Heart left ventricle (tissue), 13 donors: ENCODE results near the gene AP3B1.

Experiments used
- CTCF ChIP-seq, 12 donors: fragments of 200-600 bp; sonication (generic) in 4 of 12; IDR thresholded peaks; one replicate each; pipeline versions ENCODE4 v1.5.0 to v1.8.0; 2018 to 2022; ENCODE audit warnings: antibody characterized with exemption in 12 of 12, mild to moderate bottlenecking in 5 of 12
- POLR2A ChIP-seq, 2 donors: fragments of 450-650 bp; IDR thresholded peaks; one replicate each; pipeline ENCODE4 v1.6.1; 2017; ENCODE audit warnings: antibody characterized with exemption in 2 of 2, mild to moderate bottlenecking in 2 of 2, moderate library complexity in 2 of 2
- donor health status: ischemic (EF 13 %, LVEDD 7.1; RV severe dilation, severe dysfunction).
- donor health status: DM: no; HTN: yes; CAD: no.
- donor health status: DM: no; HTN: no; CAD: no.
- donor health status: ischemic (EF 25% LVEDD 6.9; RV normal size, moderate dysfunction).
- donor health status: ischemic (EF 25% LVEDD 5.7; RV mildly dilated, moderate dysfunction).
- donor health status: ischemic (EF 35%, LVEDD 5.7; RV mildly dilated, moderate dysfunction).
- donor health status: nonischemic (EF 11% LVEDD 7.7; RV severe dilation, severe dysfunction).
- donor health status: DM: yes; HTN: yes; CAD: no.
- donor health status: PGD.
- donor health status: ischemic (EF 29% LVEDD 5.4; RV normal size, mild dysfunction).
- donor health status: nonischemic (EF 23%, LVEDD 6.1; RV moderate dilation, normal function).

GRCh38 chr5:77987988-77988387 lies 306.5 kb downstream of the AP3B1 start:
- TF ChIP-seq CTCF (IDR thresholded peaks at IDR 0.05) = no peak
- TF ChIP-seq POLR2A (IDR thresholded peaks at IDR 0.05) = no peak
